B cell (primary cell): ENCODE data around the gene ZNF615. TPM values are rescaled to one million over a fixed set of nuclear protein-coding genes. Genes with fewer than 3 reads are reported as not detected.

Experiments
- ATAC-seq: fragments of 200-7000 bp; cut with Tn5 transposase; one replicate; pipeline ENCODE4 v1.10.0; 2021; ENCODE audit warnings: low read depth, mild to moderate bottlenecking, moderate number of reproducible peaks, moderate library complexity
- CTCF ChIA-PET: fragments of 350-600 bp; sonication (Branson Sonifier 250); formaldehyde crosslinking; loops from one replicate; lab custom pipeline; 2021; ENCODE audit warnings: antibody characterized with exemption, inconsistent platforms; lab: Charles Lee
- POLR2A ChIA-PET: fragments of 350-600 bp; sonication (Branson Sonifier 250); formaldehyde crosslinking; loops from one replicate; lab custom pipeline; 2021; ENCODE audit warnings: antibody characterized with exemption; lab: Charles Lee
- DNase-seq: peaks from one replicate; pipeline ENCODE4 v3.0.0; 2013
- H2AFZ ChIP-seq: 2 replicates; pipeline ENCODE4 v1.6.1; 2012; ENCODE audit warnings: mild to moderate bottlenecking, low read depth, low read length; ENCODE audit not compliant: insufficient read depth, poor library complexity, severe bottlenecking
- H3K27ac ChIP-seq, 2 donors: 1 replicate in 1 of 2; 2 replicates in 1 of 2; pipeline ENCODE4 v1.5.1; 2012 to 2013; ENCODE audit warnings: low read length in 2 of 2, mild to moderate bottlenecking in 2 of 2, moderate library complexity in 1 of 2
- H3K27me3 ChIP-seq, 4 experiments: fragments of 200-600 bp in 1 of 4; sonication (generic) in 1 of 4; replicated peaks in 1 of 4; 1 replicate in 2 of 4; 2 replicates in 2 of 4; pipeline versions ENCODE4 v1.6.1 to v1.7.0; 2013 to 2016; ENCODE audit warnings: low read length in 3 of 4, mild to moderate bottlenecking in 2 of 4, mixed read lengths in 1 of 4, moderate library complexity in 1 of 4; ENCODE audit not compliant: insufficient read depth in 4 of 4, control insufficient read depth in 3 of 4; ENCODE audit errors: control extremely low read depth in 1 of 4
- H3K36me3 ChIP-seq, 2 experiments: replicated peaks in 1 of 2; 1 replicate in 1 of 2; 2 replicates in 1 of 2; pipeline versions ENCODE4 v1.6.1 to v1.7.1; 2013; ENCODE audit warnings: low read length in 1 of 2; ENCODE audit not compliant: insufficient read depth in 2 of 2, control insufficient read depth in 1 of 2; ENCODE audit errors: control extremely low read depth in 1 of 2, extremely low read depth in 1 of 2
- H3K4me1 ChIP-seq, 2 donors: fragments of 200-600 bp in 1 of 2; sonication (generic) in 1 of 2; 1 replicate in 1 of 2; 2 replicates in 1 of 2; pipeline versions ENCODE4 v1.5.1 to v1.6.1; 2013 to 2017; ENCODE audit warnings: low read length in 2 of 2; ENCODE audit not compliant: control insufficient read depth in 2 of 2, insufficient read depth in 2 of 2
- H3K4me2 ChIP-seq: replicated peaks from 2 replicates; pipeline ENCODE3; 2012; ENCODE audit warnings: mild to moderate bottlenecking, low read depth, low read length; ENCODE audit not compliant: poor library complexity, severe bottlenecking
- H3K4me3 ChIP-seq, 5 experiments: fragments of 200-600 bp in 1 of 5; sonication (generic) in 1 of 5; 1 replicate in 3 of 5; 2 replicates in 2 of 5; pipeline versions ENCODE4 v1.5.1 to v1.7.0; 2011 to 2016; ENCODE audit warnings: low read length in 4 of 5, mild to moderate bottlenecking in 4 of 5, low read depth in 2 of 5, control low read depth in 1 of 5, moderate library complexity in 1 of 5; ENCODE audit not compliant: insufficient read depth in 1 of 5; ENCODE audit errors: control extremely low read depth in 1 of 5, extremely low read depth in 1 of 5
- H3K79me2 ChIP-seq: fragments of 200-600 bp; sonication (generic); one replicate; pipeline ENCODE4 v1.6.0; 2016; ENCODE audit warnings: low read length; ENCODE audit not compliant: control insufficient read depth, insufficient read depth
- H3K9ac ChIP-seq: fragments of 200-600 bp; sonication (generic); 2 replicates; pipeline ENCODE4 v1.6.1; 2017; ENCODE audit warnings: mild to moderate bottlenecking, low read length, moderate library complexity
- H3K9me3 ChIP-seq, 3 donors: one replicate each; pipeline versions ENCODE4 v1.6.1 to v1.7.1; 2013; ENCODE audit warnings: low read length in 2 of 3; ENCODE audit not compliant: control insufficient read depth in 2 of 3, insufficient read depth in 1 of 3; ENCODE audit errors: control extremely low read depth in 1 of 3
- H4K20me1 ChIP-seq: 2 replicates; pipeline ENCODE4 v1.6.0; 2012; ENCODE audit warnings: mild to moderate bottlenecking, low read length; ENCODE audit not compliant: insufficient read depth, control insufficient read depth, poor library complexity, severe bottlenecking
- H3K27ac Mint-ChIP-seq: one replicate; pipeline ENCODE4 v1.8.0; 2021; ENCODE audit warnings: mixed read lengths
- H3K27me3 Mint-ChIP-seq: one replicate; pipeline ENCODE4 v1.8.0; 2021; ENCODE audit warnings: mixed read lengths
- H3K4me1 Mint-ChIP-seq: one replicate; pipeline ENCODE4 v1.8.0; 2021; ENCODE audit warnings: mixed read lengths
- H3K4me3 Mint-ChIP-seq: one replicate; pipeline ENCODE4 v1.8.0; 2021; ENCODE audit warnings: mixed read lengths
- H3K9me3 Mint-ChIP-seq: one replicate; pipeline ENCODE4 v1.8.0; 2022; ENCODE audit warnings: mixed read lengths; ENCODE audit not compliant: insufficient read depth
- CTCF ChIP-seq: fragments of 200-600 bp; IDR thresholded peaks from one replicate; pipeline ENCODE4 v1.8.0; 2022; ENCODE audit warnings: antibody characterized with exemption, mild to moderate bottlenecking
- EZH2 ChIP-seq: IDR thresholded peaks from 2 replicates; pipeline ENCODE4 v1.6.1; 2012; ENCODE audit warnings: borderline replicate concordance, low read depth, mild to moderate bottlenecking, moderate library complexity, low read length; ENCODE audit not compliant: insufficient read depth, poor library complexity, severe bottlenecking
- WGBS: methylation state at CpG from one replicate; pipeline ENCODE4 v1.1.5; 2013; ENCODE audit warnings: missing lambda C conversion rate; ENCODE audit not compliant: insufficient coverage; 5-methylcytosine and 5-hydroxymethylcytosine counted together
- intact Hi-C: fragments of 100-400 bp; cut with micrococcal nuclease; formaldehyde crosslinking; loops from one replicate; pipeline ENCODE4 v1.10.0; 2022
- polyA plus RNA-seq: library from polyadenylated mRNA; depleted of rRNA; stranded (reverse); fragments of >200 nt; gene quantifications from 2 replicates; pipeline ENCODE4 v1.2.3, GENCODE V29; 2012
- total RNA-seq, 2 donors: library from RNA; stranded (reverse); fragments of 120-200 nt in 1 of 2; gene quantifications; 1 replicate in 1 of 2; 2 replicates in 1 of 2; pipeline versions ENCODE4 v1.2.3 to v1.2.4, GENCODE V29; 2013 to 2022

Gene ZNF615
- total and polyA plus RNA-seq, 2 donors (not counting 1 experiment from before 2014, with no cell fraction given), result 5.0 to 16.8 TPM

GRCh38 chr19:51994048-51994644, 13.9 kb downstream of the ZNF615 start:
- Histone ChIP-seq H3K4me3 (no peak overlapping the region), H3K4me2 (no peak overlapping the region), H3K9ac (no peak overlapping the region), H3K36me3 (peaks cover 32 to 41% of the 10 kb centered on the region in 2 experiments), H4K20me1 (no peaks in the 10 kb centered on the region), H3K27ac (no peak overlapping the region), H3K4me1 (no peaks in the 10 kb centered on the region), H3K27me3 (no peaks in the 10 kb centered on the region), H3K79me2 (no peaks in the 10 kb centered on the region), H3K9me3 (peaks cover 45 to 75% (median 48%) of the 10 kb centered on the region in 3 donors), H2AFZ (no peak overlapping the region)
- ATAC-seq (no peak), DNase-seq (no peak)
- WGBS, result no CpG with 5 or more reads among the region's 2 CpGs
- Mint-ChIP-seq H3K4me3 (no peak overlapping the region), H3K27me3 (no peaks in the 10 kb centered on the region), H3K27ac (no peak overlapping the region), H3K4me1 (no peaks in the 10 kb centered on the region), H3K9me3 (peaks cover 26% of the 10 kb centered on the region)
- TF ChIP-seq CTCF, result no peak
- no peak for TF ChIP-seq EZH2
- intact Hi-C loops, result no loop called here
- POLR2A ChIA-PET, result no interaction called here
- CTCF ChIA-PET, result no interaction called here

- no peak overlapping the region for H3K9ac ChIP-seq
- no peak overlapping the region for H2AFZ ChIP-seq
- no peak for ATAC-seq
- POLR2A ChIA-PET, result no interaction called here
- no peak overlapping the region for H3K27ac ChIP-seq
- H3K4me1 ChIP-seq, result no peaks in the 10 kb centered on the region
- H3K27ac Mint-ChIP-seq, result no peak overlapping the region
- no peak overlapping the region for H3K4me2 ChIP-seq
- peak overlapping the region in 1 of 5 experiments; percentile 11 for H3K4me3 ChIP-seq
- H4K20me1 ChIP-seq, result no peaks in the 10 kb centered on the region
- H3K4me3 Mint-ChIP-seq, result no peak overlapping the region
- DNase-seq, result no peak
- peaks cover 29 to 37% of the 10 kb centered on the region in 2 experiments for H3K36me3 ChIP-seq
- TF ChIP-seq CTCF (no peak), EZH2 (no peak)
- 91% methylated on average over 6 of the region's 10 CpGs for WGBS
- H3K79me2 ChIP-seq, result no peaks in the 10 kb centered on the region
- peaks cover 28% of the 10 kb centered on the region for H3K9me3 Mint-ChIP-seq
- CTCF ChIA-PET, result no interaction called here
- no peaks in the 10 kb centered on the region for H3K27me3 ChIP-seq
- no peaks in the 10 kb centered on the region for H3K4me1 Mint-ChIP-seq
- no peaks in the 10 kb centered on the region for H3K27me3 Mint-ChIP-seq
- peaks cover 46 to 79% (median 48%) of the 10 kb centered on the region in 3 donors for H3K9me3 ChIP-seq
- intact Hi-C loops, result no loop called here
Measured at GRCh38 chr19:51993422-51993821, 14.6 kb downstream of the ZNF615 start.
